Measurements from ENCODE around the gene MDFI. TPM values are rescaled to one million over a fixed set of nuclear protein-coding genes. Genes with fewer than 3 reads are reported as not detected.

MDFI gene
- total RNA-seq, 1 experiment from 2014 or later = 86.2 TPM

DNA sequence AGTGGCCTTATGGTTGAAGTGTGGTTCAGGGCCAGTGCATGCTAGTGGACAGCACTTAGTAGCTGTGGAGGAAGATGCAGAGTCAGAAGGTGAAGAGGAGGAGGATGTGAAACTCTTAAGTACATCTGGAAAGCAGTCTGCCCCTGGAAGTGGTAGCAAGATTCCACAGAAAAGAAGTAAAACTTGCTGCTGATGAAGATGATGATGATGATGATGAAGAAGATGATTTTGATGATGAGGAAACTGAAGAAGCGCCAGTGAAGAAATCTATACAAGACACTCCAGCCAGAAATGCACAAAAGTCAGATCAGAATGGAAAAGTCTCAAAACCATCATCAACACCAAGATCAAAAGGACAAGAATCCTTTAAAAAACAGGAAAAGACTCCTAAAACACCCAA, 28.9 kb downstream of the MDFI start (continued):
- TF ChIP-seq, protein P1, sequence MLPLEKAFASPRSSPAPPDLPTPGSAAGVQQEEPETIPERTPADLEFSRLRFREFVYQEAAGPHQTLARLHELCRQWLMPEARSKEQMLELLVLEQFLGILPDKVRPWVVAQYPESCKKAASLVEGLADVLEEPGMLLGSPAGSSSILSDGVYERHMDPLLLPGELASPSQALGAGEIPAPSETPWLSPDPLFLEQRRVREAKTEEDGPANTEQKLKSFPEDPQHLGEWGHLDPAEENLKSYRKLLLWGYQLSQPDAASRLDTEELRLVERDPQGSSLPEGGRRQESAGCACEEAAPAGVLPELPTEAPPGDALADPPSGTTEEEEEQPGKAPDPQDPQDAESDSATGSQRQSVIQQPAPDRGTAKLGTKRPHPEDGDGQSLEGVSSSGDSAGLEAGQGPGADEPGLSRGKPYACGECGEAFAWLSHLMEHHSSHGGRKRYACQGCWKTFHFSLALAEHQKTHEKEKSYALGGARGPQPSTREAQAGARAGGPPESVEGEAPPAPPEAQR (CRISPR knock-in tag; IDR thresholded peaks at IDR 0.05) = no peak

DNA sequence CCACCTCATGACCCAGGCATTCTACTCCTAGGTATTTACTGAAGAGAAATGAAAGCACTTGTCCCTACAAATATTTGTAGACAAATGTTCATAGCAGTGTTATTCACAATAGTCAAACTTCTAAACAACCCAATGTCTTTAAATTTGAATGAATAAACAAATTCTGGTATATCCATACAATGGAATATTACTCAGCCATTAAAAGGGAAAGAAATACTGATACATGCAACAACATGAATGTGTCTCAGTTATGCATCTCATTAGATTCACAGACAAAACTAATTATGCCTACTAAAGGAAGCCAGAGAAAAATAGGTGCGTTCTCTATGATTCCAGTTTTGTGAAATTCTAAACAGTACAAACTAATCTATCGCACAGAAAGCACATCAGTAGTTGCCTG, 30.7 kb downstream of the MDFI start:
- ATAC-seq = no peak
- ChIA-PET POLR2A (no interaction called here), CTCF (no interaction called here)
- Mint-ChIP-seq H3K4me3 (no peak overlapping the region), H3K36me3 (no peaks in the 10 kb centered on the region), H3K9me3 (peaks cover 16% of the 10 kb centered on the region), H3K4me1 (peaks cover 13% of the 10 kb centered on the region), H3K27me3 (ENCODE audit: low read depth) (peaks cover 19% of the 10 kb centered on the region), H3K27ac (no peak overlapping the region)
- TF ChIP-seq, protein P2, sequence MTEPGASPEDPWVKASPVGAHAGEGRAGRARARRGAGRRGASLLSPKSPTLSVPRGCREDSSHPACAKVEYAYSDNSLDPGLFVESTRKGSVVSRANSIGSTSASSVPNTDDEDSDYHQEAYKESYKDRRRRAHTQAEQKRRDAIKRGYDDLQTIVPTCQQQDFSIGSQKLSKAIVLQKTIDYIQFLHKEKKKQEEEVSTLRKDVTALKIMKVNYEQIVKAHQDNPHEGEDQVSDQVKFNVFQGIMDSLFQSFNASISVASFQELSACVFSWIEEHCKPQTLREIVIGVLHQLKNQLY (CRISPR knock-in tag; IDR thresholded peaks at IDR 0.05) = no peak
- TF ChIP-seq, protein P3, sequence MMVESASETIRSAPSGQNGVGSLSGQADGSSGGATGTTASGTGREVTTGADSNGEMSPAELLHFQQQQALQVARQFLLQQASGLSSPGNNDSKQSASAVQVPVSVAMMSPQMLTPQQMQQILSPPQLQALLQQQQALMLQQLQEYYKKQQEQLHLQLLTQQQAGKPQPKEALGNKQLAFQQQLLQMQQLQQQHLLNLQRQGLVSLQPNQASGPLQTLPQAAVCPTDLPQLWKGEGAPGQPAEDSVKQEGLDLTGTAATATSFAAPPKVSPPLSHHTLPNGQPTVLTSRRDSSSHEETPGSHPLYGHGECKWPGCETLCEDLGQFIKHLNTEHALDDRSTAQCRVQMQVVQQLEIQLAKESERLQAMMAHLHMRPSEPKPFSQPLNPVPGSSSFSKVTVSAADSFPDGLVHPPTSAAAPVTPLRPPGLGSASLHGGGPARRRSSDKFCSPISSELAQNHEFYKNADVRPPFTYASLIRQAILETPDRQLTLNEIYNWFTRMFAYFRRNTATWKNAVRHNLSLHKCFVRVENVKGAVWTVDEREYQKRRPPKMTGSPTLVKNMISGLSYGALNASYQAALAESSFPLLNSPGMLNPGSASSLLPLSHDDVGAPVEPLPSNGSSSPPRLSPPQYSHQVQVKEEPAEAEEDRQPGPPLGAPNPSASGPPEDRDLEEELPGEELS (CRISPR knock-in tag; IDR thresholded peaks at IDR 0.05) = no peak
- TF ChIP-seq JUN (CRISPR knock-in tag; IDR thresholded peaks at IDR 0.05) = no peak
- TF ChIP-seq, protein P4, sequence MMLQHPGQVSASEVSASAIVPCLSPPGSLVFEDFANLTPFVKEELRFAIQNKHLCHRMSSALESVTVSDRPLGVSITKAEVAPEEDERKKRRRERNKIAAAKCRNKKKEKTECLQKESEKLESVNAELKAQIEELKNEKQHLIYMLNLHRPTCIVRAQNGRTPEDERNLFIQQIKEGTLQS (CRISPR knock-in tag; conservative IDR thresholded peaks at IDR 0.05) = no peak
- TF ChIP-seq SMAD3 (CRISPR knock-in tag; IDR thresholded peaks at IDR 0.05; ENCODE audit: borderline replicate concordance) = no peak
- TF ChIP-seq, protein P5, sequence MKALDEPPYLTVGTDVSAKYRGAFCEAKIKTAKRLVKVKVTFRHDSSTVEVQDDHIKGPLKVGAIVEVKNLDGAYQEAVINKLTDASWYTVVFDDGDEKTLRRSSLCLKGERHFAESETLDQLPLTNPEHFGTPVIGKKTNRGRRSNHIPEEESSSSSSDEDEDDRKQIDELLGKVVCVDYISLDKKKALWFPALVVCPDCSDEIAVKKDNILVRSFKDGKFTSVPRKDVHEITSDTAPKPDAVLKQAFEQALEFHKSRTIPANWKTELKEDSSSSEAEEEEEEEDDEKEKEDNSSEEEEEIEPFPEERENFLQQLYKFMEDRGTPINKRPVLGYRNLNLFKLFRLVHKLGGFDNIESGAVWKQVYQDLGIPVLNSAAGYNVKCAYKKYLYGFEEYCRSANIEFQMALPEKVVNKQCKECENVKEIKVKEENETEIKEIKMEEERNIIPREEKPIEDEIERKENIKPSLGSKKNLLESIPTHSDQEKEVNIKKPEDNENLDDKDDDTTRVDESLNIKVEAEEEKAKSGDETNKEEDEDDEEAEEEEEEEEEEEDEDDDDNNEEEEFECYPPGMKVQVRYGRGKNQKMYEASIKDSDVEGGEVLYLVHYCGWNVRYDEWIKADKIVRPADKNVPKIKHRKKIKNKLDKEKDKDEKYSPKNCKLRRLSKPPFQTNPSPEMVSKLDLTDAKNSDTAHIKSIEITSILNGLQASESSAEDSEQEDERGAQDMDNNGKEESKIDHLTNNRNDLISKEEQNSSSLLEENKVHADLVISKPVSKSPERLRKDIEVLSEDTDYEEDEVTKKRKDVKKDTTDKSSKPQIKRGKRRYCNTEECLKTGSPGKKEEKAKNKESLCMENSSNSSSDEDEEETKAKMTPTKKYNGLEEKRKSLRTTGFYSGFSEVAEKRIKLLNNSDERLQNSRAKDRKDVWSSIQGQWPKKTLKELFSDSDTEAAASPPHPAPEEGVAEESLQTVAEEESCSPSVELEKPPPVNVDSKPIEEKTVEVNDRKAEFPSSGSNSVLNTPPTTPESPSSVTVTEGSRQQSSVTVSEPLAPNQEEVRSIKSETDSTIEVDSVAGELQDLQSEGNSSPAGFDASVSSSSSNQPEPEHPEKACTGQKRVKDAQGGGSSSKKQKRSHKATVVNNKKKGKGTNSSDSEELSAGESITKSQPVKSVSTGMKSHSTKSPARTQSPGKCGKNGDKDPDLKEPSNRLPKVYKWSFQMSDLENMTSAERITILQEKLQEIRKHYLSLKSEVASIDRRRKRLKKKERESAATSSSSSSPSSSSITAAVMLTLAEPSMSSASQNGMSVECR (CRISPR knock-in tag; IDR thresholded peaks at IDR 0.05; ENCODE audit: borderline replicate concordance) = no peak
- no peak for TF ChIP-seq PRRX2 (CRISPR knock-in tag; IDR thresholded peaks at IDR 0.05)
- TF ChIP-seq, protein P6, sequence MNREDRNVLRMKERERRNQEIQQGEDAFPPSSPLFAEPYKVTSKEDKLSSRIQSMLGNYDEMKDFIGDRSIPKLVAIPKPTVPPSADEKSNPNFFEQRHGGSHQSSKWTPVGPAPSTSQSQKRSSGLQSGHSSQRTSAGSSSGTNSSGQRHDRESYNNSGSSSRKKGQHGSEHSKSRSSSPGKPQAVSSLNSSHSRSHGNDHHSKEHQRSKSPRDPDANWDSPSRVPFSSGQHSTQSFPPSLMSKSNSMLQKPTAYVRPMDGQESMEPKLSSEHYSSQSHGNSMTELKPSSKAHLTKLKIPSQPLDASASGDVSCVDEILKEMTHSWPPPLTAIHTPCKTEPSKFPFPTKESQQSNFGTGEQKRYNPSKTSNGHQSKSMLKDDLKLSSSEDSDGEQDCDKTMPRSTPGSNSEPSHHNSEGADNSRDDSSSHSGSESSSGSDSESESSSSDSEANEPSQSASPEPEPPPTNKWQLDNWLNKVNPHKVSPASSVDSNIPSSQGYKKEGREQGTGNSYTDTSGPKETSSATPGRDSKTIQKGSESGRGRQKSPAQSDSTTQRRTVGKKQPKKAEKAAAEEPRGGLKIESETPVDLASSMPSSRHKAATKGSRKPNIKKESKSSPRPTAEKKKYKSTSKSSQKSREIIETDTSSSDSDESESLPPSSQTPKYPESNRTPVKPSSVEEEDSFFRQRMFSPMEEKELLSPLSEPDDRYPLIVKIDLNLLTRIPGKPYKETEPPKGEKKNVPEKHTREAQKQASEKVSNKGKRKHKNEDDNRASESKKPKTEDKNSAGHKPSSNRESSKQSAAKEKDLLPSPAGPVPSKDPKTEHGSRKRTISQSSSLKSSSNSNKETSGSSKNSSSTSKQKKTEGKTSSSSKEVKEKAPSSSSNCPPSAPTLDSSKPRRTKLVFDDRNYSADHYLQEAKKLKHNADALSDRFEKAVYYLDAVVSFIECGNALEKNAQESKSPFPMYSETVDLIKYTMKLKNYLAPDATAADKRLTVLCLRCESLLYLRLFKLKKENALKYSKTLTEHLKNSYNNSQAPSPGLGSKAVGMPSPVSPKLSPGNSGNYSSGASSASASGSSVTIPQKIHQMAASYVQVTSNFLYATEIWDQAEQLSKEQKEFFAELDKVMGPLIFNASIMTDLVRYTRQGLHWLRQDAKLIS (CRISPR knock-in tag; IDR thresholded peaks at IDR 0.05; ENCODE audit: borderline replicate concordance) = no peak
- no peak for TF ChIP-seq SMAD4 (CRISPR knock-in tag; IDR thresholded peaks at IDR 0.05)
- no peak for TF ChIP-seq OVOL2 (CRISPR knock-in tag; IDR thresholded peaks at IDR 0.05; ENCODE audit: borderline replicate concordance)
- TF ChIP-seq KAT7 (CRISPR knock-in tag; IDR thresholded peaks at IDR 0.05; ENCODE audit: borderline replicate concordance) = no peak
- TF ChIP-seq ZNF232 (CRISPR knock-in tag; IDR thresholded peaks at IDR 0.05) = no peak
- no peak for TF ChIP-seq FOXJ3 (CRISPR knock-in tag; IDR thresholded peaks at IDR 0.05; ENCODE audit: borderline replicate concordance)
- TF ChIP-seq NR3C1 (CRISPR knock-in tag; conservative IDR thresholded peaks at IDR 0.05; ENCODE audit: low read depth) = no peak
- TF ChIP-seq, protein P7, sequence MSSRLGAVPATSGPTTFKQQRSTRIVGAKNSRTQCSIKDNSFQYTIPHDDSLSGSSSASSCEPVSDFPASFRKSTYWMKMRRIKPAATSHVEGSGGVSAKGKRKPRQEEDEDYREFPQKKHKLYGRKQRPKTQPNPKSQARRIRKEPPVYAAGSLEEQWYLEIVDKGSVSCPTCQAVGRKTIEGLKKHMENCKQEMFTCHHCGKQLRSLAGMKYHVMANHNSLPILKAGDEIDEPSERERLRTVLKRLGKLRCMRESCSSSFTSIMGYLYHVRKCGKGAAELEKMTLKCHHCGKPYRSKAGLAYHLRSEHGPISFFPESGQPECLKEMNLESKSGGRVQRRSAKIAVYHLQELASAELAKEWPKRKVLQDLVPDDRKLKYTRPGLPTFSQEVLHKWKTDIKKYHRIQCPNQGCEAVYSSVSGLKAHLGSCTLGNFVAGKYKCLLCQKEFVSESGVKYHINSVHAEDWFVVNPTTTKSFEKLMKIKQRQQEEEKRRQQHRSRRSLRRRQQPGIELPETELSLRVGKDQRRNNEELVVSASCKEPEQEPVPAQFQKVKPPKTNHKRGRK (CRISPR knock-in tag; IDR thresholded peaks at IDR 0.05; ENCODE audit: borderline replicate concordance) = no peak
- TF ChIP-seq EMX1 (CRISPR knock-in tag; IDR thresholded peaks at IDR 0.05) = no peak
- no peak for TF ChIP-seq CREB1 (CRISPR knock-in tag; IDR thresholded peaks at IDR 0.05)
- TF ChIP-seq ZNF671 (CRISPR knock-in tag; IDR thresholded peaks at IDR 0.05) = no peak
- TF ChIP-seq ZNF423 (CRISPR knock-in tag; IDR thresholded peaks at IDR 0.05) = no peak
- TF ChIP-seq ZNF317 (CRISPR knock-in tag; IDR thresholded peaks at IDR 0.05; ENCODE audit: borderline replicate concordance, low read depth) = no peak
- DNase-seq (ENCODE audit: low spot score) = no peak
